Activated CD8-positive, alpha-beta T cell treated with anti-CD3 and anti-CD28 coated beads for 36 hours (primary cell): ENCODE results near the gene ANKRD66. TPM values are rescaled to one million over a fixed set of nuclear protein-coding genes. Genes with fewer than 3 reads are reported as not detected.
A peak's percentile ranks its signal among the peaks of the same experiment; 100 is the strongest.

ENCODE experiments used
- ATAC-seq: fragments of 200-7000 bp; cut with Tn5 transposase; one replicate; pipeline ENCODE4 v1.10.0; 2021; ENCODE audit warnings: mild to moderate bottlenecking, moderate library complexity
- CTCF ChIA-PET: fragments of 350-600 bp; sonication (Branson Sonifier 250); formaldehyde crosslinking; loops from one replicate; lab custom pipeline; 2021; ENCODE audit warnings: antibody characterized with exemption; lab: Charles Lee
- POLR2A ChIA-PET: fragments of 350-600 bp; sonication (Branson Sonifier 250); formaldehyde crosslinking; loops from one replicate; lab custom pipeline; 2021; ENCODE audit warnings: antibody characterized with exemption; lab: Charles Lee
- DNase-seq: peaks from one replicate; pipeline ENCODE4 v3.0.0-alpha.2; 2020
- H3K27ac Mint-ChIP-seq: one replicate; pipeline ENCODE4 v1.8.0; 2021; ENCODE audit warnings: mild to moderate bottlenecking, mixed read lengths
- H3K27me3 Mint-ChIP-seq: one replicate; pipeline ENCODE4 v1.8.0; 2021; ENCODE audit warnings: mixed read lengths
- H3K36me3 Mint-ChIP-seq: one replicate; pipeline ENCODE4 v1.8.0; 2021; ENCODE audit warnings: low read depth, mixed read lengths
- H3K4me1 Mint-ChIP-seq: one replicate; pipeline ENCODE4 v1.8.0; 2021; ENCODE audit warnings: low read depth, mixed read lengths
- H3K4me3 Mint-ChIP-seq: one replicate; pipeline ENCODE4 v1.8.0; 2021; ENCODE audit warnings: mild to moderate bottlenecking, moderate library complexity, mixed read lengths
- H3K9me3 Mint-ChIP-seq: one replicate; pipeline ENCODE4 v1.8.0; 2021; ENCODE audit warnings: mixed read lengths
- intact Hi-C: fragments of 100-400 bp; cut with micrococcal nuclease; formaldehyde crosslinking; loops from one replicate; pipeline ENCODE4 v1.10.0; 2022
- total RNA-seq, 2 experiments: library from RNA; stranded (reverse); gene quantifications; one replicate each; pipeline ENCODE4 v1.2.3, GENCODE V29; 2021
- TF ChIP-seq, protein P1 (sequence below): fragments of 200-600 bp; IDR thresholded peaks from one replicate; pipeline ENCODE4 v1.8.0; 2022; ENCODE audit warnings: antibody characterized with exemption, mild to moderate bottlenecking

Gene ANKRD66
- total RNA-seq, 2 experiments from 2014 or later: not detected

GRCh38 chr6:46777476-46778346 lies 31.0 kb downstream of the ANKRD66 start:
- intact Hi-C loops: no loop called here
- ATAC-seq (no peak), DNase-seq (no peak)
- ChIA-PET POLR2A (no interaction called here), CTCF (interaction anchor here (1.0 kb wide), 1 partner anchor 11 kb away, joined by 3 read pairs; no protein-coding TSS in a partner anchor)
- Mint-ChIP-seq H3K9me3 (no peaks in the 10 kb centered on the region), H3K27me3 (peaks cover 7% of the 10 kb centered on the region), H3K4me3 (no peak overlapping the region), H3K36me3 (no peaks in the 10 kb centered on the region), H3K27ac (no peak overlapping the region), H3K4me1 (no peaks in the 10 kb centered on the region)
- TF ChIP-seq, protein P1, sequence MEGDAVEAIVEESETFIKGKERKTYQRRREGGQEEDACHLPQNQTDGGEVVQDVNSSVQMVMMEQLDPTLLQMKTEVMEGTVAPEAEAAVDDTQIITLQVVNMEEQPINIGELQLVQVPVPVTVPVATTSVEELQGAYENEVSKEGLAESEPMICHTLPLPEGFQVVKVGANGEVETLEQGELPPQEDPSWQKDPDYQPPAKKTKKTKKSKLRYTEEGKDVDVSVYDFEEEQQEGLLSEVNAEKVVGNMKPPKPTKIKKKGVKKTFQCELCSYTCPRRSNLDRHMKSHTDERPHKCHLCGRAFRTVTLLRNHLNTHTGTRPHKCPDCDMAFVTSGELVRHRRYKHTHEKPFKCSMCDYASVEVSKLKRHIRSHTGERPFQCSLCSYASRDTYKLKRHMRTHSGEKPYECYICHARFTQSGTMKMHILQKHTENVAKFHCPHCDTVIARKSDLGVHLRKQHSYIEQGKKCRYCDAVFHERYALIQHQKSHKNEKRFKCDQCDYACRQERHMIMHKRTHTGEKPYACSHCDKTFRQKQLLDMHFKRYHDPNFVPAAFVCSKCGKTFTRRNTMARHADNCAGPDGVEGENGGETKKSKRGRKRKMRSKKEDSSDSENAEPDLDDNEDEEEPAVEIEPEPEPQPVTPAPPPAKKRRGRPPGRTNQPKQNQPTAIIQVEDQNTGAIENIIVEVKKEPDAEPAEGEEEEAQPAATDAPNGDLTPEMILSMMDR: no peak

DNA sequence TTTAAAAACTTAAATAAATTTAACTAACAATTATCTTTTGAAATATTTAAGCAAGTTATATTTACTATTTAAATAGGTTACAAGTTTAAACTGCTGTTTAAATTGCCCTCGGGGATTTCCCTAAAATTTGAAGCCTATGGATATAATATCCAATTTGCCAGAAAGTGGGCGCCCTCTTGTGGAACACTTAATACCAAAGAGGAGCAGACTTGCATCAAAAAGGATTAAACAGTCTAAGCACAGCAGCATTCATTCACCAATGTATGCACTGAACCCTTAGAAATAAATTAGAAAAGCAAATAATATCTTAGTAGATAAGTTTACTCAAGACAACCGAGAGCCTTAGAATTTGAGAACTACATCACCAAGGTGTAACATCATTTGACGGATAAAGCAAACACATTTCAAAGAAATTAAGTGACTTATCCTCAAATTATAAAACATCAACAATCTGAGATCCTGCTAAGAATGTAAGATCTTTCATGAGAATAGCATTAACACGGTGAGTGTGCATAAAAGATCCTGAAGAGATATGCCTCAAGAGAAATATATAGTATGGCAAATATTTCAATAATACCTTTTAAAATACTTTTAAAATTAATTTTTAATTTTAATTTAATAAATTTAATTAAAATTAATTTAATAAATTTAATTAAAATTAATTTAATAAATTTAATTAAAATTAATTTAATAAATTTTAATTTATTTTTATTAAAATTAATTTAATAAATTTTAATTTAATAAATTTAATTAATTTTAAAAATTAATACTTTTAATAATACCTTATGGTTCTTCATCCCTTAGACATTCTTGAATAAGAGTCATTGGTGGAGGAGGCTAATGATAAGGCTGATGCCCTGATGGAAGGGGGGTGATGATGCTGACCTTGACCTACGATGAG lies 35.0 kb downstream of the ANKRD66 start:
- ATAC-seq (peak; percentile 49), DNase-seq (peak; percentile 66)
- no peak overlapping the region for H3K4me3 Mint-ChIP-seq
- ChIA-PET CTCF (no interaction called here), POLR2A (no interaction called here)
- peaks cover 4% of the 10 kb centered on the region for H3K27me3 Mint-ChIP-seq
- H3K4me1 Mint-ChIP-seq: no peaks in the 10 kb centered on the region
- TF ChIP-seq, protein P1: peak; percentile 23
- H3K36me3 Mint-ChIP-seq: no peaks in the 10 kb centered on the region
- H3K27ac Mint-ChIP-seq: no peak overlapping the region
- intact Hi-C loops: no loop called here
- no peaks in the 10 kb centered on the region for H3K9me3 Mint-ChIP-seq

GRCh38 chr6:46784535-46784934 lies 37.8 kb downstream of the ANKRD66 start:
- Mint-ChIP-seq H3K36me3 (no peaks in the 10 kb centered on the region), H3K27ac (no peak overlapping the region), H3K4me3 (no peak overlapping the region), H3K4me1 (no peaks in the 10 kb centered on the region), H3K9me3 (no peaks in the 10 kb centered on the region), H3K27me3 (peaks cover 4% of the 10 kb centered on the region)
- POLR2A ChIA-PET: no interaction called here
- CTCF ChIA-PET: no interaction called here
- DNase-seq (no peak), ATAC-seq (no peak)
- TF ChIP-seq, protein P1: no peak
- intact Hi-C loops: no loop called here

DNA sequence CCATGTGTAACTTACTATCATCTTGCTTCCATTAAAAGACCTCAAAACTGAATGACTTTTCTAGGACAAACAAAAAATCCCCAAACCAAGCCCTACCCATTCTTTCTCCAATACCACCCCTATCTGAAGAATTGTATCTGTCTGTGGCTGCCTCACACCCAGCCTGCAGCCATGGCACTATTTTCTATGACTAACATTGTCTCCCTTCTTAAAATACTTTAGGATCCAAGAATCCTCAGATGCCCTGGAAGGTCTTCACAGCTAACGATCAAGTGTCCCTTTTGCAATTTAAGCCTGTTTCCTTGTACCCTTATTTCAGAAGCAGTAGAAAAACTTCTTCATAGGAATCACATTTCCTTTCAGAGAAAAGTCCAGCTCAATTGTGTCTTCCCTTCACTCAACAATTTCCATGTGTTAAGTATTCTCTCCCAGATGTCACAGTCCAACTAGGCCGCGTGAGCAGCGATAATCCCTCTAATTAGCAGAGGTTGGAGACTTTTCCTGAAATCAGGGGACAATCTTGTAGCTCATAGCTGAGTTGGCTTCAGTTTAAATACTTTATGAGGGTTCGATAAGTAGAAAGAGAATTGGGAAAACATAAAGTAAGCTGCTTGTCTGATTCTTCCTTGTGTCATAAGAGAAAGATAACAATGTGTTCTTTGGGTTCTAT lies 41.3 kb downstream of the ANKRD66 start:
- H3K9me3 Mint-ChIP-seq: no peaks in the 10 kb centered on the region
- no peak overlapping the region for H3K27ac Mint-ChIP-seq
- DNase-seq: no peak
- POLR2A ChIA-PET: no interaction called here
- no peak for ATAC-seq
- no peaks in the 10 kb centered on the region for H3K4me1 Mint-ChIP-seq
- TF ChIP-seq, protein P1: no peak
- H3K4me3 Mint-ChIP-seq: no peak overlapping the region
- H3K27me3 Mint-ChIP-seq: no peaks in the 10 kb centered on the region
- CTCF ChIA-PET: interaction anchor here (1.2 to 1.3 kb wide), 2 partner anchors 11 to 60 kb away, joined by 3 read pairs; no protein-coding TSS in a partner anchor
- H3K36me3 Mint-ChIP-seq: no peaks in the 10 kb centered on the region
- intact Hi-C loops: no loop called here
